GM12864 (cell line): ENCODE data around the gene RHEX.
A peak's percentile ranks its signal among the peaks of the same experiment; 100 is the strongest.
"Not testable (repeated sequence)": the region's sequence is repeated elsewhere in the genome, so short reads cannot be mapped to it uniquely, and the experiment has no call there.

Experiments used
- DNase-seq: peaks from one replicate; pipeline ENCODE4 v3.0.0-alpha.2; 2011; ENCODE audit warnings: low read depth
- H3K4me3 ChIP-seq: 2 replicates; pipeline ENCODE4 v1.5.1; 2011; ENCODE audit warnings: mild to moderate bottlenecking, low read depth, low read length, control low read depth
- TF ChIP-seq, protein P1 (sequence below): IDR thresholded peaks from 2 replicates; pipeline ENCODE4 v1.5.1; 2011; ENCODE audit warnings: low read depth, mild to moderate bottlenecking, moderate library complexity, low read length, control low read depth, inconsistent platforms; ENCODE audit errors: missing control alignments

The RHEX gene

GRCh38 chr1:206060844-206061243 is 7.9 kb downstream of the RHEX start:
- H3K4me3 ChIP-seq: no peak overlapping the region
- DNase-seq: no peak
- TF ChIP-seq, protein P1, sequence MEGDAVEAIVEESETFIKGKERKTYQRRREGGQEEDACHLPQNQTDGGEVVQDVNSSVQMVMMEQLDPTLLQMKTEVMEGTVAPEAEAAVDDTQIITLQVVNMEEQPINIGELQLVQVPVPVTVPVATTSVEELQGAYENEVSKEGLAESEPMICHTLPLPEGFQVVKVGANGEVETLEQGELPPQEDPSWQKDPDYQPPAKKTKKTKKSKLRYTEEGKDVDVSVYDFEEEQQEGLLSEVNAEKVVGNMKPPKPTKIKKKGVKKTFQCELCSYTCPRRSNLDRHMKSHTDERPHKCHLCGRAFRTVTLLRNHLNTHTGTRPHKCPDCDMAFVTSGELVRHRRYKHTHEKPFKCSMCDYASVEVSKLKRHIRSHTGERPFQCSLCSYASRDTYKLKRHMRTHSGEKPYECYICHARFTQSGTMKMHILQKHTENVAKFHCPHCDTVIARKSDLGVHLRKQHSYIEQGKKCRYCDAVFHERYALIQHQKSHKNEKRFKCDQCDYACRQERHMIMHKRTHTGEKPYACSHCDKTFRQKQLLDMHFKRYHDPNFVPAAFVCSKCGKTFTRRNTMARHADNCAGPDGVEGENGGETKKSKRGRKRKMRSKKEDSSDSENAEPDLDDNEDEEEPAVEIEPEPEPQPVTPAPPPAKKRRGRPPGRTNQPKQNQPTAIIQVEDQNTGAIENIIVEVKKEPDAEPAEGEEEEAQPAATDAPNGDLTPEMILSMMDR: no peak

DNA sequence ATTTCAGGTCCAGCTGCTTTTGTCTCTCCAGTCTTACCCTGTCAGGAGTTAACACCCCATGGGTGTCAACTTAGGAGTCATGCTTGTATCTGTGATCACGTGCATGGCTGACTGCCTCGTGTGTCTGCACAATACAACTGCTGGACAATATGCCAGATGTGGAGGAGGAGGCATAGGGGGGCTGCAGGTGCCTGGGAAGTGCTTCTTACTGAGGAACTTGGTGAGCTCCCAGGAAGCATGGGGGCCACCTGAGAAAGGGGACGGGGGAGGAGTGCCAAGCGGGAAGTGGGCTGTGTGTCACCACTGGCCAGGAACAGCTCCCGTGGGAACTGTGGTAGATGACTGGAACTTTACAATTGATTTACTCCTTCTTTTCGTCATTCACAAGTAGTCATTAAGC is 9.5 kb downstream of the RHEX start:
- TF ChIP-seq, protein P1: no peak
- DNase-seq: no peak
- H3K4me3 ChIP-seq: no peak overlapping the region

GRCh38 chr1:206064001-206064400 is 11.0 kb downstream of the RHEX start:
- DNase-seq, H3K4me3 ChIP-seq: not testable (repeated sequence)

DNA sequence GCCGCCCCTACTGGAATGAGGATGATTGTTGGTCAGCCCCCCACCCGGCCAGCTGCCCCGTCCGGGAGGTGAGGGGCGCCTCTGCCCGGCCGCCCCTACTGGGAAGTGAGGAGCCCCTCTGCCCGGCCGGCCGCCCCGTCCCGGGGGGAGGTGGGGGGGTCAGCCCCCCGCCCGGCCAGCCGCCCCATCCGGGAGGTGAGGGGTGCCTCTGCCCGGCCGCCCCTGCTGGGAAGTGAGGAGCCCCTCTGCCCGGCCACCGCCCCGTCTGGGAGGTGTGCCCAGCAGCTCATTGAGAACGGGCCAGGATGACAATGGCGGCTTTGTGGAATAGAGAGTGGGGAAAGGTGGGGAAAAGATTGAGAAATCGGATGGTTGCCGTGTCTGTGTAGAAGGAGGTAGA is 11.5 kb downstream of the RHEX start:
- H3K4me3 ChIP-seq, DNase-seq: not testable (repeated sequence)

DNA sequence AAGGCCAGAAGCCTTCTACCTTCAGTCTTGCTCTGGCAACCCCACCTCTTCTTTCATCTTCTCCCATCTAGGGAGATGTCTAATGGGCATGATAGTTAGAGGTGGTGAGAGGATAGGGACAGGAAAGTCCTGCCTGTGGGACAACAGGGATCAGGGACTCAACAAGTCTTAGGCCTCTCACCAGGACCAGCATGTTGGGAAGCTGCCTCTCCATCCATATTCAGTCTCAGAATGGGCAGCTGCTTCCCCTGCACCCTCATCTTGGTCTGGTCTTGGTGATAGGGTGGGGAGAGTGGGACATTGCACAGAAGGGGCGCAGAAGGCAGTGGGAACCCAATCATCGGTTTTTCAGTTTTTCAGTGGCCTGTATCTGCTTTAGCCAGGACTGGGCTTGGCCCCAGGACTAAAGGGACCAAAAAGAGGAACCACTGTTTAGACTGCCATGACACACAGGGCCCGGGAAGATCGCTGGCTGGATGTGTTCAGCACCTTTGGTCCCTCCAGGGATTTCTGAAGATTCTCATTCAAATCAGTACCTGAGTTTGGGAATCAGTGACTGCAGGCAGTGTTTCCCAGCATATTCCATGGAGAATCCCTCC is 12.7 kb downstream of the RHEX start:
- H3K4me3 ChIP-seq: no peak overlapping the region
- DNase-seq: no peak
- TF ChIP-seq, protein P1: no peak

- DNase-seq: peak; percentile 53
- TF ChIP-seq, protein P1: no peak
Observed at GRCh38 chr1:206066479-206067171, 13.7 kb downstream of the RHEX start.

GRCh38 chr1:206067486-206068227 is 14.7 kb downstream of the RHEX start:
- no peak overlapping the region for H3K4me3 ChIP-seq
- TF ChIP-seq, protein P1: no peak
- no peak for DNase-seq

More at GRCh38 chr1:206066479-206067171, 13.7 kb downstream of the RHEX start:
- H3K4me3 ChIP-seq: no peak overlapping the region
